ENCODE measurements around the gene ASCL5. TPM values are rescaled to one million over a fixed set of nuclear protein-coding genes. Genes with fewer than 3 reads are reported as not detected.

Gene ASCL5
- polyA plus RNA-seq, 3 donors from 2014 or later, result 0.11 TPM; not detected in 2

GRCh38 chr1:201066986-201067385 is 60.0 kb downstream of the ASCL5 start:
- no peak overlapping the region for H3K4me3 Mint-ChIP-seq
- H3K27ac Mint-ChIP-seq, result no peak overlapping the region
- no peak for DNase-seq
- no peaks in the 10 kb centered on the region for H3K36me3 Mint-ChIP-seq
- peaks cover 0 to 2% (median 0%) of the 10 kb centered on the region in 3 donors for H3K27me3 Mint-ChIP-seq (ENCODE audit: low read depth in 3 of 3)
- peaks cover 0 to 1% (median 0%) of the 10 kb centered on the region in 6 donors for H3K9me3 Mint-ChIP-seq
- H3K4me1 Mint-ChIP-seq, result no peaks in the 10 kb centered on the region

- H3K36me3 Mint-ChIP-seq, result no peaks in the 10 kb centered on the region
- H3K9me3 Mint-ChIP-seq, result peaks cover 0 to 1% (median 0%) of the 10 kb centered on the region in 6 donors
- H3K4me3 Mint-ChIP-seq, result no peak overlapping the region
- peaks cover 0 to 2% (median 0%) of the 10 kb centered on the region in 3 donors for H3K27me3 Mint-ChIP-seq (ENCODE audit: low read depth in 3 of 3)
- no peak for DNase-seq
- H3K27ac Mint-ChIP-seq, result no peak overlapping the region
- H3K4me1 Mint-ChIP-seq, result no peaks in the 10 kb centered on the region
Measured at GRCh38 chr1:201065686-201066085, 61.3 kb downstream of the ASCL5 start.

GRCh38 chr1:201064806-201065205 is 62.2 kb downstream of the ASCL5 start:
- Mint-ChIP-seq H3K36me3 (no peaks in the 10 kb centered on the region), H3K4me3 (no peak overlapping the region), H3K9me3 (peaks cover 0 to 1% (median 0%) of the 10 kb centered on the region in 6 donors)

More at GRCh38 chr1:201064806-201065205, 62.2 kb downstream of the ASCL5 start:
- H3K27ac Mint-ChIP-seq, result no peak overlapping the region
- no peak for DNase-seq
- H3K4me1 Mint-ChIP-seq, result no peaks in the 10 kb centered on the region
- H3K27me3 Mint-ChIP-seq (ENCODE audit: low read depth in 3 of 3), result peaks cover 0 to 2% (median 0%) of the 10 kb centered on the region in 3 donors

Other genes with a start within 250 kb of the ASCL5 start
- under 1 TPM in 1 of 3 donors, not detected in 2; 0.10 TPM for gene INAVA, start 232.3 kb downstream of the ASCL5 start, polyA plus RNA-seq
- 1 to 10 TPM; 1.6 to 9.1 (median 2.9) TPM for gene KIF21B, start 103.5 kb downstream of the ASCL5 start, polyA plus RNA-seq
- gene CACNA1S, start 14.8 kb downstream of the ASCL5 start, polyA plus RNA-seq, result not detected
- gene TMEM9, start 27.3 kb upstream of the ASCL5 start, polyA plus RNA-seq, result 10 to 100 TPM; 32.6 to 66.7 (median 38.9) TPM
- not detected for gene IGFN1, start 63.6 kb upstream of the ASCL5 start, polyA plus RNA-seq
- not detected for gene PKP1, start 156.3 kb upstream of the ASCL5 start, polyA plus RNA-seq